Liver (tissue), 3 donors: ENCODE measurements around the gene MAPK4.

Experiments used
- ATF3 ChIP-seq: IDR thresholded peaks from 2 replicates; pipeline ENCODE4 v1.6.1; 2016; ENCODE audit warnings: antibody characterized with exemption
- CTCF ChIP-seq: fragments of 150-350 bp; IDR thresholded peaks from 2 replicates; pipeline ENCODE4 v1.5.1; 2017; ENCODE audit warnings: improper control_type of control experiment, low read depth, low read length; ENCODE audit not compliant: missing input control
- FOXA1 ChIP-seq: IDR thresholded peaks from 2 replicates; pipeline ENCODE4 v1.6.1; 2016; ENCODE audit warnings: antibody characterized with exemption
- GABPA ChIP-seq, 2 donors: IDR thresholded peaks in 1 of 2; conservative IDR thresholded peaks in 1 of 2; 2 replicates each; pipeline ENCODE4 v1.6.1; 2016; ENCODE audit warnings: antibody characterized with exemption in 2 of 2, mild to moderate bottlenecking in 1 of 2, moderate library complexity in 1 of 2
- TAF1 ChIP-seq: conservative IDR thresholded peaks from 2 replicates; pipeline ENCODE4 v1.6.1; 2016; ENCODE audit warnings: antibody characterized with exemption, mild to moderate bottlenecking
- YY1 ChIP-seq: IDR thresholded peaks from 2 replicates; pipeline ENCODE4 v1.6.1; 2016; ENCODE audit warnings: antibody characterized with exemption, mild to moderate bottlenecking
- TF ChIP-seq, protein P1 (sequence below): IDR thresholded peaks from 2 replicates; pipeline ENCODE4 v1.6.1; 2016; ENCODE audit warnings: antibody characterized with exemption
- donor health status: healthy.
- donor health status: healthy.

- TF ChIP-seq TAF1, result no peak
- TF ChIP-seq, protein P1, sequence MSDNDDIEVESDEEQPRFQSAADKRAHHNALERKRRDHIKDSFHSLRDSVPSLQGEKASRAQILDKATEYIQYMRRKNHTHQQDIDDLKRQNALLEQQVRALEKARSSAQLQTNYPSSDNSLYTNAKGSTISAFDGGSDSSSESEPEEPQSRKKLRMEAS, result no peak
- TF ChIP-seq CTCF, result no peak
- TF ChIP-seq YY1, result no peak
- TF ChIP-seq GABPA (IDR thresholded peaks at IDR 0.05 in 1 of 2, conservative IDR thresholded peaks at IDR 0.05 in 1 of 2), result no peak
- TF ChIP-seq FOXA1, result no peak
- TF ChIP-seq ATF3, result no peak
Observed at GRCh38 chr18:50679656-50680055, 119.8 kb downstream of the MAPK4 start.
